Esophagus (tissue), 2 donors: ENCODE data around the gene ZER1. TPM values are rescaled to one million over a fixed set of nuclear protein-coding genes. Genes with fewer than 3 reads are reported as not detected.

Source experiments
- H3K27ac ChIP-seq, 2 donors: one replicate each; pipeline ENCODE4 v1.5.1; 2013; ENCODE audit warnings: low read depth in 2 of 2, mild to moderate bottlenecking in 2 of 2, inconsistent platforms in 1 of 2, low read length in 1 of 2, moderate library complexity in 1 of 2
- H3K27me3 ChIP-seq, 2 donors: one replicate each; pipeline ENCODE4 v1.6.1; 2013; ENCODE audit warnings: low read length in 2 of 2, control low read depth in 1 of 2, mild to moderate bottlenecking in 1 of 2; ENCODE audit not compliant: insufficient read depth in 2 of 2, control insufficient read depth in 1 of 2
- H3K36me3 ChIP-seq, 2 donors: one replicate each; pipeline ENCODE4 v1.6.1; 2013; ENCODE audit warnings: low read length in 1 of 2; ENCODE audit not compliant: control insufficient read depth in 2 of 2, insufficient read depth in 2 of 2
- H3K4me1 ChIP-seq, 2 donors: one replicate each; pipeline ENCODE4 v1.6.1; 2013; ENCODE audit warnings: low read length in 1 of 2; ENCODE audit not compliant: control insufficient read depth in 2 of 2, insufficient read depth in 2 of 2
- H3K4me3 ChIP-seq, 2 donors: one replicate each; pipeline ENCODE4 v1.5.1; 2013; ENCODE audit warnings: low read length in 2 of 2, mild to moderate bottlenecking in 2 of 2, low read depth in 1 of 2, moderate library complexity in 1 of 2
- H3K9me3 ChIP-seq, 2 donors: one replicate each; pipeline ENCODE4 v1.6.1; 2013; ENCODE audit warnings: mild to moderate bottlenecking in 2 of 2, low read depth in 1 of 2, low read length in 1 of 2, moderate library complexity in 1 of 2; ENCODE audit not compliant: control insufficient read depth in 2 of 2, insufficient read depth in 1 of 2
- WGBS, 2 donors: extraction: QIAGEN DNeasy Blood & Tissue Kit; methylation state at CpG; one replicate each; pipeline ENCODE4 v1.1.7; 2013; 5-methylcytosine and 5-hydroxymethylcytosine counted together
- polyA plus RNA-seq, 2 donors: library from polyadenylated mRNA; stranded (reverse); fragments of 200-250 nt; gene quantifications; one replicate each; pipeline ENCODE4 v1.2.3, GENCODE V29; 2013
- donor health status: healthy with polysubstance abuse.
- donor health status: Bipolar disorder and iron deficiency.

Gene ZER1
- polyA plus RNA-seq, 2 donors: 15.1 to 16.8 TPM

- Histone ChIP-seq H3K36me3 (peaks cover 0 to 19% of the 10 kb centered on the region in 2 donors), H3K4me1 (peaks cover under 1 to 4% of the 10 kb centered on the region in 2 donors), H3K27me3 (no peaks in the 10 kb centered on the region), H3K4me3 (no peak overlapping the region), H3K27ac (no peak overlapping the region), H3K9me3 (no peaks in the 10 kb centered on the region)
- 87 to 90% methylated on average over 27 of the region's 27 CpGs for WGBS, 2 donors
Observed at GRCh38 chr9:128729766-128730517, 41.8 kb downstream of the ZER1 start.

GRCh38 chr9:128729302-128729701 lies 42.4 kb downstream of the ZER1 start:
- 75 to 76% methylated on average over 5 of the region's 5 CpGs for WGBS, 2 donors
- no peaks in the 10 kb centered on the region for H3K9me3 ChIP-seq

GRCh38 chr9:128728298-128728697 lies 43.4 kb downstream of the ZER1 start:
- peaks cover 3 to 8% of the 10 kb centered on the region in 2 donors for H3K4me1 ChIP-seq
- H3K36me3 ChIP-seq: peaks cover 0 to 17% of the 10 kb centered on the region in 2 donors
- WGBS, 2 donors: 66 to 79% methylated on average over 7 of the region's 7 CpGs
- no peaks in the 10 kb centered on the region for H3K9me3 ChIP-seq
- H3K27ac ChIP-seq: no peak overlapping the region
- no peaks in the 10 kb centered on the region for H3K27me3 ChIP-seq
- H3K4me3 ChIP-seq: no peak overlapping the region

More at GRCh38 chr9:128729302-128729701, 42.4 kb downstream of the ZER1 start:
- Histone ChIP-seq H3K4me1 (peaks cover 3 to 7% of the 10 kb centered on the region in 2 donors), H3K36me3 (peaks cover 0 to 17% of the 10 kb centered on the region in 2 donors), H3K27ac (no peak overlapping the region), H3K27me3 (no peaks in the 10 kb centered on the region), H3K4me3 (no peak overlapping the region)

DNA sequence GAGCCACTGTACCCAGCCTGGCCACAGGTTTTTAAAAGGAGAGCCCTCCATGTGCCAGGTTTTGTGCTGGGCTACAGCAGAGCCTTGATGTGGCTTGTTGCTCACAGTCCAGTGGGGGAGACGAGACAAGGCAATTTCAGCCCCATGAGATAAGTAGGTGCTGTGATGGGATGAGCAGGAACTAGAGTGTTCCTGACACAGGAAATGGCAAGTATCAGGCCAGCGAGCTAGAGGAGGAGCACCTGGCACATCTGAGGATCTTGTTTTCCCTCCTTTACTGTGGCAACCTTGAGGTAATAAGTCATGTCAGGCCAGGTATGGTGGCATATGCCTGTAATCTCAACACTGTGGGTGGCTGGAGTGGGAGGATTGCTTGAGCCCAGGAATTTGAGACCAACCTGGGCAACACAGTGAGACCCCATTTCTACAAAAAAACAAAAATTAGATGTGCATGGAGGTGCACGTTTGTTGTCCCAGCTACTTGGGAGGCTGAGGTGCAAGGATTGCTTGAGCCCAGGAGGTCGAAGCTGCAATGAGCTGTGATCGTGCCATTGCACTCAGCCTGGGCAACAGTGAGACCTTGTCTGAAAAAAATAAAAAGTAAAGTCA lies 44.0 kb downstream of the ZER1 start:
- H3K27ac ChIP-seq: no peak overlapping the region
- WGBS, 2 donors: 83 to 86% methylated on average over 5 of the region's 5 CpGs
- H3K4me1 ChIP-seq: peaks cover 3 to 11% of the 10 kb centered on the region in 2 donors
- no peaks in the 10 kb centered on the region for H3K9me3 ChIP-seq
- H3K36me3 ChIP-seq: peaks cover 0 to 16% of the 10 kb centered on the region in 2 donors
- no peak overlapping the region for H3K4me3 ChIP-seq
- H3K27me3 ChIP-seq: no peaks in the 10 kb centered on the region

GRCh38 chr9:128724744-128725211 lies 46.9 kb downstream of the ZER1 start:
- Histone ChIP-seq H3K36me3 (peaks cover 0 to 13% of the 10 kb centered on the region in 2 donors), H3K4me3 (peak overlapping the region; percentile 49 to 68), H3K27ac (peak overlapping the region; percentile 79 to 80), H3K9me3 (no peaks in the 10 kb centered on the region), H3K27me3 (no peaks in the 10 kb centered on the region), H3K4me1 (peaks cover 3 to 15% of the 10 kb centered on the region in 2 donors)
- 20 to 23% methylated on average over 10 of the region's 10 CpGs for WGBS, 2 donors

- Histone ChIP-seq H3K4me3 (peak within 1 kb of the TSS; percentile 49 to 68), H3K36me3 (peaks cover 0 to 13% of the 10 kb centered on the region in 2 donors), H3K27me3 (no peaks in the 10 kb centered on the region), H3K4me1 (peaks cover 3 to 15% of the 10 kb centered on the region in 2 donors), H3K27ac (peak within 1 kb of the TSS; percentile 79 to 80), H3K9me3 (no peaks in the 10 kb centered on the region)
- WGBS, 2 donors: 1 to 2% methylated on average over 65 to 68 of the region's 68 CpGs
Observed at GRCh38 chr9:128723866-128724743, 47.6 kb downstream of the ZER1 start, which contains the start of gene ZDHHC12. Gene ZDHHC12, minus strand, starts transcription at chr9:128724127. Its CDS starts 34 bp downstream, at chr9:128724093.

DNA sequence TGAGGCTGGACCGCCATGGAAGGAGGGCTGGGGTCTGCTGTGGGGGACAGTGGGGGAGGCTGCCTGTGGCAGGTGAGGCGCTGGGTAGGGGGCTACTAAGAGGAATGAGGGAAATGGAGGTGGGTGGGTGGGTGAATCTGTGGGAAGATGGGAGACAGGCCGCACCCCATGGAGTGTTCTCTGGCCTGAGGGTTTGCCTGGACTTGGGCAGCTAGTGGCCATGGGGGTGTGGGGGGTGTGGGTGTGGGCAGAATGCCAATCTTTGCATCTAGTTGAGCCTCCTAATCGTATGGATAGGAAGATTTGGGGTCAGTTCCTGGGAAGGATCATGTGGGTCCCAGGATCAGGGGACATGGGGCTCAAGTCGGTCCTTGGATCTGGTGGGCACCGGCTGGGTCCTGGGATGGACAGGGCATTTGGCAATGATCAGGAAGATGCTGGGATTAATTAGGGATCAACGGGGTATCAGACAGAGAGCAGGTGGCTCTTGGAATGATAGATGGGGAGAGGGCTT lies 48.3 kb downstream of the ZER1 start:
- peak overlapping the region; percentile 79 to 80 for H3K27ac ChIP-seq
- H3K4me3 ChIP-seq: peak overlapping the region; percentile 49 to 68
- H3K36me3 ChIP-seq: peaks cover 0 to 13% of the 10 kb centered on the region in 2 donors
- no peaks in the 10 kb centered on the region for H3K27me3 ChIP-seq
- H3K9me3 ChIP-seq: no peaks in the 10 kb centered on the region
- WGBS, 2 donors: 19 to 27% methylated on average over 6 to 7 of the region's 7 CpGs
- peaks cover 3 to 15% of the 10 kb centered on the region in 2 donors for H3K4me1 ChIP-seq

GRCh38 chr9:128722380-128723351 lies 49.1 kb downstream of the ZER1 start:
- Histone ChIP-seq H3K27me3 (no peaks in the 10 kb centered on the region), H3K36me3 (peaks cover 0 to 13% of the 10 kb centered on the region in 2 donors), H3K9me3 (no peaks in the 10 kb centered on the region), H3K4me1 (peaks cover 3 to 15% of the 10 kb centered on the region in 2 donors), H3K27ac (peak overlapping the region; percentile 48 to 79), H3K4me3 (peak overlapping the region in 1 of 2 donors; percentile 49)
- 49 to 58% methylated on average over 9 of the region's 9 CpGs for WGBS, 2 donors
